Right forelimb (tissue), 1 donor: ENCODE data around the gene ASTL.
A peak's percentile ranks its signal among the peaks of the same experiment; 100 is the strongest.

Experiments used
- DNase-seq: peaks from one replicate; pipeline ENCODE4 v3.0.0-alpha.2; 2018

Gene ASTL

GRCh38 chr2:96124406-96125265, 13.7 kb downstream of the ASTL start:
- no peak for DNase-seq

GRCh38 chr2:96123936-96124335, 14.4 kb downstream of the ASTL start:
- no peak for DNase-seq

GRCh38 chr2:96123290-96123689, 15.0 kb downstream of the ASTL start:
- no peak for DNase-seq

DNA sequence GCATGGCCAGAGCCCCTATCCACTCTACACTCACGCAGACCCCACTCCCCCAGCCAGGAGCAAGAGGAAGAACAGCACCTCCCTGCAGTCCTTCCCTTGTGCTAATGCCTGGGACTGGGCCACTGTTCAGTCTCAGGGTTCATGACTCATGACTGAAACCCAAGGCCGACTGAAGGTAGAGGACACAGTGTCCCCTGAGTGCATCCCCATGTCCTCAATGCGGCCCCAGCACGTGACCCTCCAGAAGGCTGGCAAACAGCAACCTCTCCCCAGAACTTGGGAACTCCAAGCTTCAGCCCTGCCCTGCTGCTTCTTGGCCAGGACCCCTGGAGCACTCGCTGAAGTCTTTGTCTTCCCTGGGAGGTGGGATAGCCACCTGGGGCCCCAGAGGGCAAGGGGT, 15.9 kb downstream of the ASTL start:
- DNase-seq: no peak

- no peak for DNase-seq
Measured at GRCh38 chr2:96121414-96121813, 16.9 kb downstream of the ASTL start.

DNA sequence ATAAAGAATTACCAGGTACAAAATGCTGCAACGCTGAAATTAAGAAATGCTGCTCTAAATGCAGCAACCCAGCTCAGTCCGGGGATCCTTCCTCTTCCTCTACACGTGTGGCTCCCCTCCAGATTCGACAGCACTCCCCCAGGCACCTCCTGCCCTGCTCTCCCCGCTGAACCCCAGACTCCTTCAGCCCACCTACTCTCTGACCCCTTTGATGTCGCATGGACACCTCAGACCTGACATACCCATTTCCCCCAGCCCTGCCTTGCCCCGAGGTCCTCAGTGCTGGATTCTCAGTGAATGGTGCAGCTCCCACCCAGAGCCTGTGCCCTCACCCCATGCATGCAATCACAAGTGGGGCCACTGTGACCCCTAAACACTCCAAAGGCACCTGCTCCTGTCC, 17.3 kb downstream of the ASTL start:
- DNase-seq: no peak

DNA sequence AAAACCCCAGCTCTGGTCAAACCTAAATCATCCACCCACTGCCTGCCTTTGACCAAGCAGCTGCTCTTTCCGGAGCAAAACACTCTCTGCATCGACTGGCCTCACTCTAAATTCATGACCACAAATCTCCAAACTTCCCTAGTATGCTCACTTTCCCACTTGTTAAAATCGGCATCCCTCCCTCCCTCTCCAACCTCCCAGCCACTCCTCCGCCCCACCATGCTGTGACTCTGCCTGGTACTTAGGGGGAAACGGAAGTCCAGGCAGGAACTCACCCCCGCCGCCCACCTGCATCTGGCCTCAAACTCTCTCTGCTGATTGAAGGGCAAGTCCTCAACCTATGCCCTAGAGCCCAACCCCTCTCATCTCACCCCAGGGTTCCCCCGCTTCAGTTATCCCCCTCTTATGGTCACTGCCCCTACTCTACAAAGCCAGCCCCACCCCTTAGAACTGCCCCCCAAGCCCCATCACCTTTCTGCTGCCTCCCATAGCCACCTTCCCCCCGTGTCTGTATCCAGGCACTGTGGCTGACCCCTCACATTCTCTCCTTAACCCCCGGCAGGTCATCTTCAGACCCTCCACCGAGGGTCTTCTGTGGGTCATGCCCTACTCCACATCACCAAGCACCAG, 18.1 kb downstream of the ASTL start:
- DNase-seq: no peak

GRCh38 chr2:96119389-96119751, 18.9 kb downstream of the ASTL start:
- DNase-seq: no peak

DNA sequence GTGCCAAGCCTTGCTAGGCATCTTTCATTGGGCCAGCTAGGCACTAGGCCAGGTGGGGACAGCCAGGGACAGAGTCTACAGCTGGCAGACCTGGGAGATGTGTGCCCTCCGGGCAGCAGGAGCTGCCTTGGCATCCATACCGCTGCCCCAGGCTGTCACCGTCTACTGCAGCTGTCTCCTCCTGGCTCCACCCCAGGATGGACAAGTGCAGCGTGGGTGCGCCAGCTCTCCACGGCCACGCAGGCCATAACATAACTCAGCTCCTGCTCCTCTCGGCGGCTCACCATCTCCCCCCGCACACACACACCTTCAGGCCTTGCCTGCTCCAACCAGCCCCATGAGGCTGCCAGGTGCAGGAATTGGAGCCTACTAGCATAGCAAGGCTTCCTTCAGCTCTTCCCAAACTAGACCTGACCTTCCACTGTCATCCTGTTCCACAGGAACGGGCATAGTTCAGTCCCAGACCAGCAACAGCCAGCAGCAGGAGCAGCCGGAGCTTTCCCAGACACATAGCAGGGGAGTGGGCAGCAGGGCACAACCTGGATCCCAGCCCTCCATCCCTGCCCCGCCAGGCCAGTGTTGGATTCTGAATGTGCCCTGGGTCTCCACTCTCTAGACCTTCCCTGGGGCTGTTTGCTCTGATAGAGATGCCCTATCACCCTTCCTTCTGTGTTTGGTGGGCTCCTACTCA, 19.5 kb downstream of the ASTL start:
- no peak for DNase-seq

DNA sequence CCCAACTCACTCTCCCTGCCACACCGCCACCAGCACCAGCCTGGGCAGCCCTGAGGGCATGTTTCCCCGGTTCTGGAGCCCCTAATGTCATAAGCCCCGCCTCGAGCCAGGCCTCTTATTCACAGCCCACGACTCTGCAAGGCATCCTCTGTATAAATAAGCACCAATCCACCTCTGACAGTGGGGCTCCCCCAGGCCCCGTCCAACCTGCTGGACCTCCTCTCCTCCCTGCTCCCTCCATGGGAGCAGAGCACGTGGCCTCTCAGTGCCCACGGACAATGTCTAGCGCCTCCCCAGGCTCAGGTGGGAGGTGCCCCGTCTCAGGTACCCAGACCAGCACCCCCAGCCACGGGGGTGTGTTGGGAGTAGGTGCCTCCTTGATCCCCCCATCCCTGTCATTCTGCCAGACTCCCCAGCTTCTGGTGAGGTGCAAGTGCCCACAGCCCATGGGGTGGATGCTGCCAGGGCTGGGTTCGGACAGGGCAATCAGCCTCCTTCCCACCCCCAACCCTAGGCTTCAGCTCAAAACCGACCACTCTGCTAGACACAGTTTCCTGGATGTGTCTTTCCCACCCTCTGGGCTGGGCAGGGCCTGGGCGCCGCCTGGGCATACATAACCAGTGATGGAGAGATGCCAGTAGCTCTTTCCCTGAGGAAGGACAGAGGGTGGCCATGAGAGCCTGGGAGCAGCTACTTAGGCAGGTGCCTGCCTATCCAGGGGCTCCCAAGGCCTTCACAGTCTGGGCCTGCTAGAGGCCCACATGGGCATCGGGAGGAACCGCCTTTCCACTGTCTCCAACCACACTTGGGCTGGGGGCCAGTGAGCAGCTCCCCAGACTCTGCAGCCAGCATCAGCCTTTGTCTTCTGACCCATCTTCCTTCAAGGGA, 20.4 kb downstream of the ASTL start:
- DNase-seq: no peak

GRCh38 chr2:96116879-96117533, 21.3 kb downstream of the ASTL start:
- peak; percentile 78 for DNase-seq

DNA sequence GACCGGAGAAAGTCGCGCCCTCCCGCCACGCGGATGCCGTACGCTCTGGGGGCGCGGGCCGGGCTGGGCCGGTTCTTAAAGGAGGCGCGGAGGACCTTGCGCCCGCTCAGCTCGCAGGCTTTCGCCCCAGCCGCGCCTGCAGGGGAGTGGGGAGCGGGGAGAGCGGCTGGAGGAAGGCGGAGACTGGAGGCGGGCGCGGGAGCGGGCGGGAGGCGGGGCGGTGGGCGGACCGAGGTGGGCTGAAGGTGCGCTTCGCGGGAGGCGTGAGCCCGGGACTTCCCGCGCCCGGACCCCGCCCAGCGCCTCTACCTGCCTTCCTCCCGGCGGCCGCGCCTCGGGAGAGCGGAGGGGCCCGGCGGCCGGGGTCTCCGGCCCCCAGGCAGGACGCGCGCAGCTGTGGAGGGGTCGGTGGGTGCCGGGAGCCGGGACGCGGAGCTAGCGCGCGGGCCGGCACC, 21.9 kb downstream of the ASTL start, which contains the start of gene ADRA2B:
Gene ADRA2B (minus strand): TSS at position 148 of the 455 bp plus-strand sequence. CDS start 422 bp downstream, outside the sequence.
- DNase-seq: no peak

- DNase-seq: no peak
Measured at GRCh38 chr2:96115631-96116423, 22.5 kb downstream of the ASTL start.

GRCh38 chr2:96114903-96115581, 23.3 kb downstream of the ASTL start:
- no peak for DNase-seq

GRCh38 chr2:96114546-96114902, 23.8 kb downstream of the ASTL start:
- DNase-seq: no peak

DNA sequence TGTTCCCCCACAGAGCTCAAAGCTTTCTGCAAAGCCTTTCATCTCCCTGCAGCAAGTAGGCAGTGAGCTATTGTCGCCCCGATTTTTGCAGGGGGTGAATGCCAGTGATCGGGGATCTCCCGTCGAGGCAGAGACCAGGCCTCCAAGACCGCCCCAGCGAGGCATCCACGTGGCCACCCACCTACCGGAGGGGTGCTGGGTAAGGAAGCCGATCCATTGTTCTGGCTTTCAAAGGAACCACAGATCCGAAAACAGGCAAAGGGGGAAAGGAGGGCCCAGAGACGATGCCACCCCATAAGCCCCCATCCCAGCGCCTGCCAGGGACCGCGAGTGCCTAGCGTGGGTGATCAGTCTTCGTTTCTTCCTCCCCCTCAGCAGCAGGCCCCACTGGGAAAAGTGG, 24.4 kb downstream of the ASTL start:
- no peak for DNase-seq

DNA sequence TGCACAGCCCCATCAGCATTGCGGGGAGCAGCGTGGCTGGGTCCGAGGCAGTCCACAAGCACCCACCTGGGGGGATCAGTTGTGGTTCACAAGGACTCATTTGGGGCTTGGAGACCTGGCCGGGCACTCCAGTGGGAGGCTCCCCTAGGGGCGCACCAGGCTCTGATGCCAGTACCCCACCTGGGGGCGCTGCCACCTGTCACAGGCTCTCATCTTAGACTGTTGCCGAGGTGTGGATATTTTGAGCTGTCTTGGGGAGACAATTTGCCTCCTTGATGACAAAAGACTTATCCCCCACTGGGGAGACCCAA, 25.0 kb downstream of the ASTL start:
- DNase-seq: no peak

- no peak for DNase-seq
Measured at GRCh38 chr2:96112501-96113366, 25.6 kb downstream of the ASTL start.

GRCh38 chr2:96111823-96112500, 26.3 kb downstream of the ASTL start:
- DNase-seq: no peak
